Thyroid gland (tissue), 4 donors: Measurements from ENCODE around the gene MAEA.

Source experiments
- POLR2A ChIP-seq, 2 donors: fragments of 450-650 bp; IDR thresholded peaks; one replicate each; pipeline ENCODE4 v1.6.1; 2017; ENCODE audit warnings: antibody characterized with exemption in 2 of 2, mild to moderate bottlenecking in 2 of 2, moderate library complexity in 1 of 2
- TF ChIP-seq, protein P1 (sequence below), 6 experiments: fragments of 200-600 bp in 3 of 6; fragments of 450-650 bp in 3 of 6; sonication (generic) in 3 of 6; IDR thresholded peaks; one replicate each; pipeline ENCODE4 v1.5.1; 2016 to 2019; ENCODE audit warnings: antibody characterized with exemption in 6 of 6, mild to moderate bottlenecking in 2 of 6, inconsistent platforms in 1 of 6, moderate library complexity in 1 of 6

DNA sequence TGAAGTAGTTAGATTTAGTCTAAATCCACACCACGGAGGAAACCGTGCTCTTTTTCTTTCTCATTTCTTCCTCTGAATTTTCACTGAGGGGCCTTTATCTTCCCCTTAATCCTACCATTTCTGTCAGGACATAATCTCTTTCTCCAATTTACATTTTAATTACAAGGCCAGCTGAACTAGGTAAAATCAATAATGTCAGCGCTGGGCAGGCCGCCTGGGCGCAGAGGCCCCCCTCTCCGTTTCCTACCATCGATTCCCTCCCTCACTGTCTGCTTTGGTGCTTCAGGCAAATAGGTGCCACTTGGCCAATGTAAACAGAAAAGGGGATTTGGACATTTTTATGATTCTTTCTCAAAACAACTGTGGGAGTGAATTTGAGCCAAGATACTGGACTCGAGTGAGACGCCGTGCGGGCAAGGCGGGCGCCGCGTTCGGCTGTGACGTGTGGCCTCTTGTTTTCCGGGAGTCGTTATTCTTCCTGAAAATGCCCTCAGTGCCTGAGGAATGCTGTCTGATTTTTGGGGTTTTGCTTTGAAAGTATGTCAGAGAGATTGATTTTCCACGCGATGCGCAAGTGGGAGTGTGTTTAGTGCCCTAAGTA lies 79.9 kb downstream of the MAEA start:
- TF ChIP-seq, protein P1, sequence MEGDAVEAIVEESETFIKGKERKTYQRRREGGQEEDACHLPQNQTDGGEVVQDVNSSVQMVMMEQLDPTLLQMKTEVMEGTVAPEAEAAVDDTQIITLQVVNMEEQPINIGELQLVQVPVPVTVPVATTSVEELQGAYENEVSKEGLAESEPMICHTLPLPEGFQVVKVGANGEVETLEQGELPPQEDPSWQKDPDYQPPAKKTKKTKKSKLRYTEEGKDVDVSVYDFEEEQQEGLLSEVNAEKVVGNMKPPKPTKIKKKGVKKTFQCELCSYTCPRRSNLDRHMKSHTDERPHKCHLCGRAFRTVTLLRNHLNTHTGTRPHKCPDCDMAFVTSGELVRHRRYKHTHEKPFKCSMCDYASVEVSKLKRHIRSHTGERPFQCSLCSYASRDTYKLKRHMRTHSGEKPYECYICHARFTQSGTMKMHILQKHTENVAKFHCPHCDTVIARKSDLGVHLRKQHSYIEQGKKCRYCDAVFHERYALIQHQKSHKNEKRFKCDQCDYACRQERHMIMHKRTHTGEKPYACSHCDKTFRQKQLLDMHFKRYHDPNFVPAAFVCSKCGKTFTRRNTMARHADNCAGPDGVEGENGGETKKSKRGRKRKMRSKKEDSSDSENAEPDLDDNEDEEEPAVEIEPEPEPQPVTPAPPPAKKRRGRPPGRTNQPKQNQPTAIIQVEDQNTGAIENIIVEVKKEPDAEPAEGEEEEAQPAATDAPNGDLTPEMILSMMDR (IDR thresholded peaks at IDR 0.05), result no peak
- TF ChIP-seq POLR2A (IDR thresholded peaks at IDR 0.05), result no peak
